A549 (cell line): Measurements from ENCODE around the gene DTNB. TPM values are rescaled to one million over a fixed set of nuclear protein-coding genes. Genes with fewer than 3 reads are reported as not detected.

Experiments used
- ATAC-seq, 2 experiments: fragments of 200-7000 bp in 1 of 2; fragments of >200 bp in 1 of 2; cut with Nextera tagmentation in 1 of 2; cut with Tn5 transposase in 1 of 2; 3 replicates each; pipeline versions ENCODE4 v1.8.0 to v1.9.1; 2018 to 2020; ENCODE audit warnings: mild to moderate bottlenecking in 1 of 2, moderate library complexity in 1 of 2
- CTCF ChIA-PET: fragments of 300-600 bp; sonication (Branson Sonifier 250); formaldehyde crosslinking; extraction: SDS; loops from one replicate; lab custom pipeline; 2021; ENCODE audit warnings: antibody characterized with exemption, inconsistent platforms; lab: Yijun Ruan, JAX
- POLR2A ChIA-PET: fragments of 350-600 bp; formaldehyde crosslinking; extraction: SDS; loops from one replicate; lab custom pipeline; 2021; ENCODE audit warnings: antibody characterized with exemption, inconsistent platforms; lab: Yijun Ruan, JAX
- DNase-seq, 2 experiments: peaks; one replicate each; pipeline versions ENCODE4 v3.0.0 to v3.0.0-alpha.2; 2011 to 2016; ENCODE audit warnings: low read depth in 1 of 2, low spot score in 1 of 2
- FAIRE-seq: peaks from 2 replicates; lab custom pipeline; 2011; peaks lifted over from hg19 to GRCh38; lab: Jason Lieb, UNC
- H3K27ac ChIP-seq, 2 experiments: fragments of >200 bp; sonication (Bioruptor Twin); formaldehyde crosslinking; 3 replicates each; pipeline ENCODE4 v1.5.1; 2016 to 2017
- H3K4me1 ChIP-seq: fragments of >200 bp; sonication (Bioruptor Twin); formaldehyde crosslinking; 3 replicates; pipeline ENCODE4 v1.6.1; 2016
- H3K4me2 ChIP-seq: fragments of >200 bp; sonication (Bioruptor Twin); formaldehyde crosslinking; 3 replicates; pipeline ENCODE4 v1.6.1; 2016
- H3K4me3 ChIP-seq: fragments of >200 bp; sonication (Bioruptor Twin); formaldehyde crosslinking; 3 replicates; pipeline ENCODE4 v1.5.1; 2016
- H3K9me3 ChIP-seq: fragments of >200 bp; sonication (Bioruptor Twin); formaldehyde crosslinking; 3 replicates; pipeline ENCODE4 v1.6.1; 2016
- BCL3 ChIP-seq: fragments of >200 bp; sonication (Bioruptor Twin); formaldehyde crosslinking; IDR thresholded peaks from 3 replicates; pipeline ENCODE4 v1.6.1; 2016
- CBX2 ChIP-seq: fragments of 200-600 bp; sonication (generic); IDR thresholded peaks from 2 replicates; pipeline ENCODE4 v1.6.1; 2016; ENCODE audit warnings: low read depth, mild to moderate bottlenecking, borderline replicate concordance
- CHD2 ChIP-seq: fragments of 150-350 bp; IDR thresholded peaks from 2 replicates; pipeline ENCODE4 v1.6.1; 2014; ENCODE audit warnings: low read length; ENCODE audit not compliant: partially characterized antibody
- CHD4 ChIP-seq: fragments of 200-600 bp; sonication (generic); IDR thresholded peaks from 2 replicates; pipeline ENCODE4 v1.6.1; 2016; ENCODE audit warnings: antibody characterized with exemption, mild to moderate bottlenecking, borderline replicate concordance
- CTCF ChIP-seq: fragments of >200 bp; sonication (Bioruptor Twin); formaldehyde crosslinking; IDR thresholded peaks from 3 replicates; pipeline ENCODE4 v1.5.1; 2016
- EHF ChIP-seq: fragments of 250-450 bp; sonication (Bioruptor Pico); IDR thresholded peaks from 2 replicates; pipeline ENCODE4 v1.5.0; 2020; ENCODE audit warnings: mild to moderate bottlenecking
- FOSB ChIP-seq: fragments of 250-450 bp; sonication (Bioruptor Pico); IDR thresholded peaks from 2 replicates; pipeline ENCODE4 v1.5.0; 2020; ENCODE audit warnings: mild to moderate bottlenecking, moderate library complexity
- GATA3 ChIP-seq: IDR thresholded peaks from 2 replicates; pipeline ENCODE4 v1.6.1; 2012; ENCODE audit warnings: borderline replicate concordance
- HDAC2 ChIP-seq: fragments of 200-600 bp; sonication (generic); IDR thresholded peaks from 2 replicates; pipeline ENCODE4 v1.6.1; 2016
- HOXB13 ChIP-seq: fragments of 250-450 bp; sonication (Bioruptor Pico); IDR thresholded peaks from 2 replicates; pipeline ENCODE4 v1.5.0; 2020; ENCODE audit warnings: low read depth, mild to moderate bottlenecking, moderate library complexity
- KDM5A ChIP-seq: fragments of 200-600 bp; sonication (generic); IDR thresholded peaks from 2 replicates; pipeline ENCODE4 v1.6.1; 2016; ENCODE audit warnings: antibody characterized with exemption, mild to moderate bottlenecking
- MYC ChIP-seq: IDR thresholded peaks from 2 replicates; pipeline ENCODE4 v1.6.1; 2012; ENCODE audit warnings: mild to moderate bottlenecking, inconsistent platforms, low read length, improper control_type of control experiment, borderline replicate concordance
- POLR2A ChIP-seq: IDR thresholded peaks from 2 replicates; pipeline ENCODE4 v1.6.1; 2012; ENCODE audit warnings: mild to moderate bottlenecking, low read length
- RCOR1 ChIP-seq: fragments of 150-350 bp; IDR thresholded peaks from 2 replicates; pipeline ENCODE4 v1.6.1; 2014; ENCODE audit warnings: antibody characterized with exemption, low read length, low read depth
- REST ChIP-seq: fragments of 200-600 bp; sonication (generic); IDR thresholded peaks from 2 replicates; pipeline ENCODE4 v1.6.1; 2016; ENCODE audit warnings: antibody characterized with exemption, mild to moderate bottlenecking, moderate library complexity
- RFX5 ChIP-seq: fragments of 450-650 bp; IDR thresholded peaks from 2 replicates; pipeline ENCODE4 v1.7.1; 2014; ENCODE audit warnings: antibody characterized with exemption, mild to moderate bottlenecking, moderate library complexity
- ZSCAN20 ChIP-seq: fragments of 250-450 bp; sonication (Bioruptor Pico); IDR thresholded peaks from 2 replicates; pipeline ENCODE4 v1.8.0; 2022; ENCODE audit warnings: mild to moderate bottlenecking, moderate library complexity
- WGBS: methylation state at CpG from one replicate; pipeline ENCODE4 v1.1.6; 2017; ENCODE audit errors: missing lambda C conversion rate; 5-methylcytosine and 5-hydroxymethylcytosine counted together
- polyA plus RNA-seq, 4 experiments: library from polyadenylated mRNA; depleted of rRNA in 3 of 4; stranded (reverse); fragments of >200 nt; fragmentation: RNase III in 1 of 4; extraction: RNeasy Plus Mini Kit Qiagen cat#74134 plus additional on column Dnase treatment in 1 of 4; gene quantifications; 2 replicates in 3 of 4; 3 replicates in 1 of 4; pipeline ENCODE4 v1.2.3, GENCODE V29; 2011 to 2017
- TF ChIP-seq, protein P1 (sequence below): fragments of 450-650 bp; IDR thresholded peaks from 2 replicates; pipeline ENCODE4 v1.6.1; 2014; ENCODE audit warnings: antibody characterized with exemption
- TF ChIP-seq, protein P2 (sequence below): fragments of >200 bp; sonication (Bioruptor Twin); formaldehyde crosslinking; IDR thresholded peaks from 2 replicates; pipeline ENCODE4 v1.6.1; 2016
- TF ChIP-seq, protein P3 (sequence below): fragments of 250-450 bp; sonication (Bioruptor Pico); IDR thresholded peaks from 2 replicates; pipeline ENCODE4 v1.5.0; 2020; ENCODE audit warnings: low read depth, mild to moderate bottlenecking, moderate library complexity
- TF ChIP-seq, protein P4 (sequence below): fragments of 150-350 bp; IDR thresholded peaks from 2 replicates; pipeline ENCODE4 v1.6.1; 2014; ENCODE audit warnings: low read depth, mild to moderate bottlenecking, low read length

DTNB gene
- polyA plus RNA-seq, 2 of the 4 experiments (the other 2 are of a cell fraction) = 11.2 to 32.6 TPM

DNA sequence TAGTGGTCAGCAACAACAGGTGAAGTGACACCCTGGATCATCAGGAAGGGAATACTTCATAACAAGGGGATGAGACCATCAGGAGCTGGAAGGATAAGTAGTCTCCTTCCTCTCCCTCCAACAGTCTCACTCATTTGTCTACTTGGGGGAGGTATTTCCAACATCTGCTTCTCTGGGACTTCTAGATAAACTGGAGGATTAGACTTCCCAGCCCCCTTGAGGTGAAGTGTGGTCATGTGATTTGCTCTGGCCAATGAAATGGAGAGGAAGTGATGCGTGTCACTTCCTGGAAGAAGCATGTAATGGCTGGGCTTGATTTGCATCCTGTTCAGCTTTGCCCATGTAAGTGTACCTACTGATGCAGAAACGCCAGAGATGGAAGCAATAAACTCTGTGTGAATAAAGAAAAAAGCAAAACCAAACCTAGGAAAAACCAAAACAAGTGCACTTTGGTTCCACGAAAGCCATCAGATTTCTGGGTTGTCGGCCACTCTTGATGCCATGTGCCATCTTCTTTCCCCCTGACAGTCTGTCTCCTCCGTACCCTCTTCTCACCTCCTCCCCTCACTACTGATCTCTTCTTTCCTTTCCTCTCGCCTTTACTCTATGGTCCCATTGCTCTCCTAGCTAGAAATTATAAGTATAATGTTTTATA lies 255.5 kb downstream of the DTNB start:
- TF ChIP-seq CBX2 (no peak), HDAC2 (no peak)
- TF ChIP-seq, protein P1, sequence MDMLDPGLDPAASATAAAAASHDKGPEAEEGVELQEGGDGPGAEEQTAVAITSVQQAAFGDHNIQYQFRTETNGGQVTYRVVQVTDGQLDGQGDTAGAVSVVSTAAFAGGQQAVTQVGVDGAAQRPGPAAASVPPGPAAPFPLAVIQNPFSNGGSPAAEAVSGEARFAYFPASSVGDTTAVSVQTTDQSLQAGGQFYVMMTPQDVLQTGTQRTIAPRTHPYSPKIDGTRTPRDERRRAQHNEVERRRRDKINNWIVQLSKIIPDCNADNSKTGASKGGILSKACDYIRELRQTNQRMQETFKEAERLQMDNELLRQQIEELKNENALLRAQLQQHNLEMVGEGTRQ = peak; percentile 39; the same call in 1 of the 2 replicates
- ChIA-PET POLR2A (no interaction called here), CTCF (interaction anchor here (0.7 to 1.9 kb wide), 6 partner anchors 9 to 189 kb away, joined by 3 to 5 read pairs (median 3); no protein-coding TSS in a partner anchor)

DNA sequence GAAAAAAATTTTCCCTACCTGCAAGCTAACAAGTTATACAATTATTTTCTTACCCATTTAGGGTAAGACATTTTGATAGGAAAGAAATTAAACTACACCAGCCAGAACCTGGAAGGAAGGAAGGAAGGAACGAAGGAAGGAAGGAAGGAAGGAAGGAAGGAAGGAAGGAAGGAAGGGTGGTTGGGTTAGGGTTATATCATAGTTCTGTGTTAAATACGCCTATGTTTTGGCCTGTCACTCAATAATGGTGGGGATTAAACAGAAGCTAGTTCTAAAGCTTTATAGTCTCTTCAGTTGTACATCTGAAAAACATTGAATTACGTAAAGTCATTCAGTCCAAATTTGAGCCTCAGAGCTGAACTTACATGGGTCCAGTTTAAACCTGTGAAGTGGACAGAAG lies 256.7 kb downstream of the DTNB start:
- no peak overlapping the region for H3K27ac ChIP-seq
- POLR2A ChIA-PET = no interaction called here
- no peaks in the 10 kb centered on the region for H3K4me1 ChIP-seq
- TF ChIP-seq BCL3 = no peak
- TF ChIP-seq EHF (CRISPR knock-in tag) = no peak
- no peak for TF ChIP-seq KDM5A
- no peak for TF ChIP-seq HOXB13 (CRISPR knock-in tag)
- no peak for TF ChIP-seq RCOR1
- TF ChIP-seq ZSCAN20 (CRISPR knock-in tag) = no peak
- TF ChIP-seq MYC = no peak
- no peak for TF ChIP-seq POLR2A
- TF ChIP-seq, protein P2, sequence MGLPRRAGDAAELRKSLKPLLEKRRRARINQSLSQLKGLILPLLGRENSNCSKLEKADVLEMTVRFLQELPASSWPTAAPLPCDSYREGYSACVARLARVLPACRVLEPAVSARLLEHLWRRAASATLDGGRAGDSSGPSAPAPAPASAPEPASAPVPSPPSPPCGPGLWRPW = no peak
- TF ChIP-seq, protein P3, sequence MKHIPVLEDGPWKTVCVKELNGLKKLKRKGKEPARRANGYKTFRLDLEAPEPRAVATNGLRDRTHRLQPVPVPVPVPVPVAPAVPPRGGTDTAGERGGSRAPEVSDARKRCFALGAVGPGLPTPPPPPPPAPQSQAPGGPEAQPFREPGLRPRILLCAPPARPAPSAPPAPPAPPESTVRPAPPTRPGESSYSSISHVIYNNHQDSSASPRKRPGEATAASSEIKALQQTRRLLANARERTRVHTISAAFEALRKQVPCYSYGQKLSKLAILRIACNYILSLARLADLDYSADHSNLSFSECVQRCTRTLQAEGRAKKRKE (CRISPR knock-in tag) = no peak
- TF ChIP-seq CTCF = no peak
- TF ChIP-seq CHD2 = no peak
- no peak for TF ChIP-seq GATA3
- TF ChIP-seq RFX5 = no peak
- TF ChIP-seq FOSB (CRISPR knock-in tag) = no peak
- no peak for TF ChIP-seq REST
- TF ChIP-seq, protein P4, sequence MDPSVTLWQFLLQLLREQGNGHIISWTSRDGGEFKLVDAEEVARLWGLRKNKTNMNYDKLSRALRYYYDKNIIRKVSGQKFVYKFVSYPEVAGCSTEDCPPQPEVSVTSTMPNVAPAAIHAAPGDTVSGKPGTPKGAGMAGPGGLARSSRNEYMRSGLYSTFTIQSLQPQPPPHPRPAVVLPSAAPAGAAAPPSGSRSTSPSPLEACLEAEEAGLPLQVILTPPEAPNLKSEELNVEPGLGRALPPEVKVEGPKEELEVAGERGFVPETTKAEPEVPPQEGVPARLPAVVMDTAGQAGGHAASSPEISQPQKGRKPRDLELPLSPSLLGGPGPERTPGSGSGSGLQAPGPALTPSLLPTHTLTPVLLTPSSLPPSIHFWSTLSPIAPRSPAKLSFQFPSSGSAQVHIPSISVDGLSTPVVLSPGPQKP = no peak
- TF ChIP-seq CHD4 = no peak
- FAIRE-seq = no peak
- no peak for ATAC-seq
- CTCF ChIA-PET = interaction anchor here (1.1 to 1.6 kb wide), 3 partner anchors 9 to 14 kb away, joined by 3 read pairs; no protein-coding TSS in a partner anchor
- no peak for DNase-seq
- no peaks in the 10 kb centered on the region for H3K9me3 ChIP-seq
- 89% methylated on average over 3 of the region's 3 CpGs for WGBS
- H3K4me3 ChIP-seq = no peak overlapping the region
- no peak overlapping the region for H3K4me2 ChIP-seq

More for the DNA sequence above, 255.5 kb downstream of the DTNB start:
- H3K27ac ChIP-seq = no peak overlapping the region
- H3K4me3 ChIP-seq = no peak overlapping the region
- H3K4me2 ChIP-seq = no peak overlapping the region
- no peak for FAIRE-seq
- DNase-seq = peak in 1 of 2 experiments; percentile 37
- no peaks in the 10 kb centered on the region for H3K4me1 ChIP-seq
- no peaks in the 10 kb centered on the region for H3K9me3 ChIP-seq
- 91% methylated on average over 6 of the region's 6 CpGs for WGBS
- ATAC-seq = no peak
